D721Med (cell line): Measurements from ENCODE around the gene STEAP3.

Experiments used
- DNase-seq: peaks from one replicate; pipeline ENCODE4 v3.0.0; 2011; ENCODE audit warnings: low spot score; ENCODE audit not compliant: insufficient read length
- FAIRE-seq: peaks from 2 replicates; lab custom pipeline; 2011; peaks lifted over from hg19 to GRCh38; lab: Jason Lieb, UNC
- CTCF ChIP-seq: IDR thresholded peaks from 2 replicates; pipeline ENCODE4 v1.5.1; 2012; ENCODE audit warnings: mild to moderate bottlenecking, control low read depth; ENCODE audit not compliant: insufficient read depth; ENCODE audit errors: missing control alignments

STEAP3 gene

GRCh38 chr2:119190321-119191111 lies 33.1 kb upstream of the STEAP3 start:
- no peak for TF ChIP-seq CTCF
- no peak for FAIRE-seq
- DNase-seq, result no peak

GRCh38 chr2:119192893-119193292 lies 30.7 kb upstream of the STEAP3 start:
- FAIRE-seq (no peak), DNase-seq (no peak)
- no peak for TF ChIP-seq CTCF

- FAIRE-seq, result no peak
- no peak for DNase-seq
These were observed 28.6 kb upstream of the STEAP3 start for GRCh38 chr2:119195001-119195400.

GRCh38 chr2:119195887-119196286 lies 27.7 kb upstream of the STEAP3 start:
- FAIRE-seq (no peak), DNase-seq (no peak)
- no peak for TF ChIP-seq CTCF

More at GRCh38 chr2:119195001-119195400, 28.6 kb upstream of the STEAP3 start:
- no peak for TF ChIP-seq CTCF

GRCh38 chr2:119196301-119197125 lies 27.1 kb upstream of the STEAP3 start:
- FAIRE-seq, result no peak
- TF ChIP-seq CTCF, result no peak
- no peak for DNase-seq

- no peak for TF ChIP-seq CTCF
- no peak for DNase-seq
- FAIRE-seq, result no peak
These were observed 26.6 kb upstream of the STEAP3 start for GRCh38 chr2:119197126-119197405.
